Astrocyte of the spinal cord (primary cell): ENCODE results near the gene TPP2.

Experiments
- DNase-seq: peaks from one replicate; pipeline ENCODE4 v3.0.0; 2011; ENCODE audit warnings: low read depth, low spot score
- H3K4me3 ChIP-seq: 2 replicates; pipeline ENCODE4 v1.5.1; 2011; ENCODE audit warnings: low read depth, mild to moderate bottlenecking, low read length, moderate library complexity
- CTCF ChIP-seq: IDR thresholded peaks from 2 replicates; pipeline ENCODE4 v1.5.1; 2012; ENCODE audit warnings: low read depth, mild to moderate bottlenecking, low read length, inconsistent platforms
- in situ Hi-C: cut with HindIII; loops from 2 replicates; pipeline ENCODE4 v1.10.0; 2017; ENCODE audit warnings: low sequenced_read_pairs

TPP2 gene

DNA sequence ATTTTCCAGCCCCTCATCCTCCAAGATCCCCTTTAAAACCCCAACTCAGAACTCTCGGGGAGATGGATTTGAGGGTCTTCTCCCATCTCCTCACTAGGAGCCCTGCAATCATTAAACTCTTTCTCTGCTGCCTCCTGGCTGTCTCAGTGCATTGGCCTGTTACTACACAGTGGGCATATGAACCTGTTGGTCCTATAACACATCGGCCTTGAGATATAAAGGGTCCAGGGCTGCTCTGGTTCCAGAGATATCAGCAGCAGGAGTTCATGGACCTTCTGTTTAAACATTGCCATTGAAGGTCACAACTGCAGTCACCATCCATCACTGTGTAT, 101.8 kb downstream of the TPP2 start:
- no peak overlapping the region for H3K4me3 ChIP-seq
- in situ Hi-C loops = no loop called here
- no peak for TF ChIP-seq CTCF
- DNase-seq = no peak

DNA sequence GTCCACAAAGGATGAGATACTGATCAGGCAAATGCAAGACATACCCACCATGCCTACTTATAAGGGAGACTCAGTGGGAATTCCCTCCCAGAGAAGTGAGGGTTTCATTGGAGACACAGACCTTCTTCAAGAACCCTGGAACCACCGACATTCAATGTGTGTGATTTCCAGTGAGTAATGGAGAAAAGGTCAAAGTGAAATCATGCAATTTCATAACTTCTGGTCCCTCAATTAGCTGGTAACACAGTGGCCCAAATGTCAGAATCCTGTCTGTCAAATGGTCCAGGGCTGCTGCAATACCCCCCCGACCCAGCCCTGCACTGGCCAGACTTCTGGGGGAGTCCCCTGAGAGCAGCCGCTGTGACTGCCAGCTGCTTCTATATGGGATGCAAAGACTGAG, 102.7 kb downstream of the TPP2 start:
- DNase-seq = no peak
- H3K4me3 ChIP-seq = no peak overlapping the region
- in situ Hi-C loops = no loop called here
- no peak for TF ChIP-seq CTCF

DNA sequence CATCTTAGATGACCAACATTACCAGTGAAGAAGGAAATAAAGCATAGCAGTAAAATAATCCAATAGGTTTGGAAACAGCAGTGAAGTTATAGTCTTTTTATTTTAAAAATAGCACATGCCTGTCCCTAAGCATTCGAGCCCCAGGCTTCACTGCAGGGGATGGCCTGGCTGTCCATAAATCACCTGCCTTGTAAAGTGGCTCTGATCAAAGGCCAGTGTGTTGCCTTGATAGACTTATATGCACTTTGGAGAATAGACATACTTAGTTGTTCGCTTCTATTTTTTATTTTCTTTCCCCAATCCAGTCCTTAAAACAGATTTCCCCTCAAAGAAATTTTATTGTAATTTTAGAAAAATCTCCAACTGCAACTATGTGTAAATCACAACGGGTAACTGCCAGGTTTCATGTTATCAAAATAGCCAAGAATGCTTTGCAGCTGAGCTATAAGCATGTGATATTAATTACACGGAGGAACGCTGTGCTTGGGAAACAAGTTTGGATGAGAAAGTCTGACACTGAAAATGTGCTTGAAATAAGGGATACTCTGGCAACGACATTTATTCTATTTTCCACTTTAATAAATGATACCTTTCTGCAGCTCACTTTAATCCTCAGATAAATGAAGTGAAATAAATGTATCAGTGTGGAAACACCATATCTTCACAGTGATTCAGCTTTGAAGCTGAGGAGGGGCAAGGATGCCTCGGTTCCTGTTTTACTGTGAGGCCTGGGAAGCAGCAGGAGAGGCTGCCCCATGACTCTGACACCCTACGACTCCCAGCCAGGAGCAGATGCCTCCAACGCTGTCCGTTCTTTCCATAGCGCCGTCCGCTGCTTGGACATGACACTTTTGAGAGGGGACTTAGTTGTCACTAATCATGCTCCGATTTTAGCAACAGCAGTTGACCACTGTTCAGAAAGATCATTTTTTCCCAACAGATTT, 103.6 kb downstream of the TPP2 start:
- in situ Hi-C loops = no loop called here
- TF ChIP-seq CTCF = no peak

GRCh38 chr13:102701331-102701730, 104.5 kb downstream of the TPP2 start:
- in situ Hi-C loops = no loop called here

More for the DNA sequence above, 103.6 kb downstream of the TPP2 start:
- no peak overlapping the region for H3K4me3 ChIP-seq
- no peak for DNase-seq

GRCh38 chr13:102702965-102703725, 106.4 kb downstream of the TPP2 start:
- no peak for TF ChIP-seq CTCF
- no peak overlapping the region for H3K4me3 ChIP-seq
- peak; percentile 48 for DNase-seq
- in situ Hi-C loops = no loop called here

More at GRCh38 chr13:102701331-102701730, 104.5 kb downstream of the TPP2 start:
- H3K4me3 ChIP-seq = no peak overlapping the region
- no peak for TF ChIP-seq CTCF
- DNase-seq = no peak

DNA sequence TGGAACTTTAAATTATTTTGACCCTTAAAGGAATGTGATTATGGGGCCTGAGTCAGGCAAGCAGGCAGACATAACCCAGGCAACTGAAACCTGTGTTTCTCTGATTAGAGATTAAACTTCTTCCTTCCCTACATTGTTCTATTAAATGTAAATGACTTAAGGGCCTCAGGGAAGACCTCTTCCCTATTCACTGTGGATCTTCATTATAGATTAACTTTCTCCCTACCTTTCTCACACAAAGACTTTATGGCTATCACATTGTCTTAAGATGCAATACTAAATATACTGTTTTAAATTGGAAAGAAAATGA, 106.9 kb downstream of the TPP2 start:
- DNase-seq = no peak
- no peak for TF ChIP-seq CTCF
- H3K4me3 ChIP-seq = no peak overlapping the region
- in situ Hi-C loops = no loop called here
